Hematopoietic multipotent progenitor cell treated with erythropoietin and hydrocortisone succinate and interleukin-3 and kit ligand, for 4 days (in vitro differentiated cells): ENCODE data around the gene TENM4.

Experiments used
- DNase-seq: peaks from one replicate; pipeline ENCODE4 v3.0.0-alpha.2; 2015

TENM4 gene

DNA sequence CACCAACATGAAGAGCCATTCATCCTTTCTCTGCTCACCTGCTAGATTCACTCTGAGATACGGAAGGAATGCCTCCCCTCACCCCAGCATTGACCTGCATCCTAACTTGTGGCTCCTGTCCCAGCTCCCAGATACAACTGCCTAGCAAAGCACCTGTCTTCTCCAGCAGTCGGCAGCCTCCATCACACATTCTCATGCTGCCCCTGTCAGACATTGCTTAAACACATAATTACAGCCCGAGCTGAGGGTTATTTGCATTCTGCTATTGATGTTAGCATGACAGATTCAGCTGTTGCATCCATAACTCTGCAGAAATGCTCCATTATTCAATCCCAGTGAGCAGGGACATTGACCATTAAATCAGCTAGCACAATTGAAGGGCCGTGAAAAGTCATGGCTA lies 681.8 kb downstream of the TENM4 start:
- no peak for DNase-seq

DNA sequence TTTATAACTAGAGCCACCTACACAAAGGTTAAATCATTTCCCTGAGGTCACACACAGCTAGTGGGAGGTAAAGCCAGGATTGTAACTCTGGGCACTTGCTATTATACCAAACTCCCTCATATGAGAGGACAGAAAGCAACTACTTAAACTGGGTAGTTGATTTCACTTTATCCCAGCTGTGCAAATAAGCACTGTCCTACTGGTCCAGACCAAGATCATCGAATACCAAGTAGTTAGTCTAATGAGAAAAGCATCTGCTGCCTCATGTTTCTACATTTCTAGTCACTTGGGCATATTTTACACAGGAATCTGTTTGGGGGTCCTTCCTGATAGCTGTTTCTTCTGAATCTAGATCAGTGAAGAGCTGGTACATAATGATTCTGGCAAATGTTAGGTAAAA lies 687.5 kb downstream of the TENM4 start:
- no peak for DNase-seq

DNA sequence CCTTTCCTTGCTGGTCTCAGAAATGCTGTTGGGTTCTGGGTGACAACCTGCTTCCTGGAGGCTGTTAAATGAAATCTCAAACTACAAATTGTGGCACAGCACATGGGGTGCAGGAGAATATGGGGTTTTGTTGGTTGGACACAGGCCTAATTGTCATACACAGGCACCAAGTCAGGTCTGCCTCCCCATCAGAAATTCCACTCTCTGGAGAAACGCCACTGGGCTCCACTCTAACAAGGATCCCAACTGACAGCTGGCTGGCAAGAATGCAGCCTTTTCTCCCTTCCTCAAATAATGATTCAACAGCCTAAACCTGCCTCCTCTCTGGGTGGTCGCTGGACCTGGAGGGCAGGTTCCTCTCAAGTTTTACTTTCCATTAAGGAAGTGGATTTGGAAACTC lies 688.3 kb downstream of the TENM4 start:
- no peak for DNase-seq

DNA sequence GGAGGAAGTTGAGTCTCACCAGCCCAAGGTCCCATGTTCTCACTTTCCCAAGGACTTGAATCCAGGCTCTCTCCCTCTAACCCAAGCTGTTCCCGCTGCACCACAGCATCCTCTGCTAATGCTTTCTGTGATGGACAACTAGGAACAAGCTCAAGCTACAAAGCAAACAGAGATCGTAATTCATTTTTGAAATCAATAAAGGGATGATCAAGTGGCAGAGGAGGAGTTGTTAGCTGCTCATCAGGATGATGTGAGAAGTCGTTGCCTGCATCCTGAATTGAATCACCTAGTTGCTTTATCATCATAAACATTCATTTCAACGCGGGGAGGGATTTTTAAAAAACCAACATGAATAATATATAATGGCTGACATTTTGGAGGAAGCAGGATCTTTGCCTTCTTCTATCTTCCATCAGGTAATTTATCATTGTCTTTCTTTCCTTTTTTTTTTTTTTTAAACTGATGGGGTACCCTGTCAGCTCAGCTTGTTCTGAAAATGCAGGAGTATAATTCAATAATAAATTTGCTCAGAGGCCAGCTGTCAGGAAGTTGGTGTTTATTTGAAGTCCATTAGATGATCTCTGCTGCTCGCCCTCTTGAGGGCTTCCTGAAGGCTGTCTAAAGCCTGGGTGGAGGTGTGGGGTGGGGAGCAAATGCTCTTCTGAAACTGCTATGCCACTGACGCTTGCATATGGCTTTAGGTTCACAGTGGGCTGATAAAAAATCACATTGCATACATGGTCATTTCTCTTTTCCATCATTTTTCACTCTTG lies 691.7 kb downstream of the TENM4 start:
- no peak for DNase-seq

DNA sequence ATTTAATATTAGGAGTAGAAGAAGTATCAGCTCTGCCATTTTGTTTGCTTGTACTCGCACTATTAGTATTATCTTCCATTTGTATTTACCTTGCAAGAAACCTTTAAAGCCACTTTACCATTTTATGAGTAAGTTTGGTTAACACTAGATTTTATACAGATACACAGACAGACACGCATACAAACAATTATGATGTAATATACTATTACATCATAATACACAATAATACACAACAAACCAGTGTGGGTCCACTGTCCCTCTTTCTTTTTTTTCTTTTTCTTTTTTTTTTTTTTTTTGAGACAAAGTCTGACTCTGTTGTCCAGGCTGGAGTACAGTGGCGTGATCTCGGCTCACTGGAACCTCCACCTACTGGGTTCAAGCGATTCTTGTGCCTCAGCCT lies 695.9 kb downstream of the TENM4 start:
- DNase-seq: no peak

GRCh38 chr11:78744202-78744601 lies 696.6 kb downstream of the TENM4 start:
- DNase-seq: no peak

DNA sequence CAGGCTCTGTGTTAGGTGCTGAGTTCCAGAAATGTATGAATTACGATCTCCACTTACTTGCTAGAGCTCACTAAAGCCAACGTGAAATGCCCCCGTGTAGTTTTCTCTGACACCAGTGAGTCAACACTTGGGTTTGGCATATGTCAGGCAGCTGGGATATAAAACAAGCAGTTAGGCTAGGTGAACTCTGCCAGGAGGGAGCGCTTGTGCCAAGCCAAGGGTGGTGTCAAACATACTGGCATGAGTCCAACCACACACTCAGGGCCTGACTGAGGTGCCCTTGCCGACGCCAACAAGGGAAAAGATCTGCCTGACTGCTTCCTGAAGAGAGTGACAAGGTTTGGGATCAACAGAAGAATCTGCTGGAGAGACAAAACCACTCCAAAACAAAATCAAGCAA lies 698.4 kb downstream of the TENM4 start:
- no peak for DNase-seq

DNA sequence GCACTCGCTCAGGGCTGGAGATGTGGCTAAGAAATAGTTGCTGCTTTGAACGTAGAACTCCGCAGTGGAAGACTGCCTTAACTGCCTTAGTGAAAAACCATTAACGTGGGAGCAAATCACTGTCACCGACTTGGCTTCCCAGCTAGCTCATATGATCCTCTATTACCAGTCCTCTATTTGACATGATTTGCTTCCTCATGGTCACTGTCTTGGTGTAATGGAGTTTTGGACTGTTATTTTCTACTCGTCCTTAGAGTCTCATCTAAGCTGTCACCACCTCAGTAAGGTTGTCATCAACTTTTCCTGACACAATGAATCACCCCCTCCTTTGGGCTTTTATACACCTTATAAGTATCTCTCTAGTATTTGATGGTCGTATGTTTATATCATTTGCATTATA lies 699.1 kb downstream of the TENM4 start:
- no peak for DNase-seq

GRCh38 chr11:78740199-78741071 lies 700.4 kb downstream of the TENM4 start:
- DNase-seq: no peak

DNA sequence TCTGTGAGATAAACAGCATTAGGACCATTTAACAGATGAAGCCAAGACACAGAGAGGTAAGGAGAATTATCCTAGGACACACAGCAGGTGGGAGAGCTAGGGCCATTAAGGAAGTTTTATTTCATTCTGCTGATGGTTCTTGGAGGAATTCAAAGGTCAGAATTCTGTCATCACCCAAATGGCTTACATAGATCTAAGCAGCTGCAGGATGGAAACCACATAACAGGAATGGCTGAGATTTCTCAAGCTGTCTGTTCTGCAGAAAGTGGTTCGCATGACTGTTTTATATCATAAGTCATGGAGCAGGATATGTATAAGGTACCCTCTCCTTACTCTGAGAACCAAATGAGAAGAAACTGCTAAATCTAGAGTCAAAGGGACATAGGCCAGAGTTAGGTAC lies 702.9 kb downstream of the TENM4 start:
- no peak for DNase-seq

- no peak for DNase-seq
Measured at GRCh38 chr11:78737301-78737700, 703.5 kb downstream of the TENM4 start.

DNA sequence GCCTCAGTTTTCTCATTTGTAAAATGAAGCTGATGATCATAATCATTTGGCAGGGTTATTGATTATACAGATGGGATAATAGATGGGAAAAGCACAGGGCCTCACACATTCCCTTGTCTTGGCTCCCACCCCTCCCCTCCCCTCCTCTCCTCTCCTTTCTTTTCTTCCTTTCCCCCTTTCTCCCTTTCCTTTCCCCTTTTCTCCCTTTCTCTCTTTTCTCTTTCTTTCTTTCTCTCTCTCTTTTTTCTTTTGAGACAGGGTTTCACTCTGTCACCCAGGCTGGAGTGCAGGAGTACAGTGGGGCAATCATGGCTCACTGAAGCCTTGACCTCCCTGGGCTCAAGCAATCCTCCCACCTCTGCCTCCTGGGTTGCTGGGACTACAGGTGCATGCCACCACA lies 705.1 kb downstream of the TENM4 start:
- DNase-seq: no peak

DNA sequence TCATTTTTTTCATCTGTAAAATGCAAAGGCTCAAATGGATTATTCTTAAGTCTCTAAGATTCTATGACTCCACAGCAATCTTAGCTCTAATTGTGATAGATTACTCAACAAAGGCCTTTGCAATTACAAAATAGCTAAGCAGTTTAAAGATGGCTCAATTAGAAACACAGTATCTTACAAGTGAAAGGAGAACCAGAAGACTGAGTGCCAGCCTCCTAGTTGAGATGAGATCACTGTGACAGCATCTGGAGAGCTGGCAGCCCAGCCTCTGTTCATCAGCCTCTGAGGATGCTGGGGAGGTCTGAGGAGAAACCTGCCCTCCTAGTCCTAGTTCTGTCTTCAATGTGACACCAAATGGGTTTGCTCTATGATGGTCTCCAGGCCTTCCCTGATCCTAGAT lies 707.8 kb downstream of the TENM4 start:
- DNase-seq: no peak

- no peak for DNase-seq
Measured at GRCh38 chr11:78732246-78732645, 708.6 kb downstream of the TENM4 start.

- DNase-seq: no peak
Measured at GRCh38 chr11:78731027-78731426, 709.8 kb downstream of the TENM4 start.

- DNase-seq: no peak
Measured at GRCh38 chr11:78730267-78730824, 710.5 kb downstream of the TENM4 start.

GRCh38 chr11:78727816-78728215 lies 713.0 kb downstream of the TENM4 start:
- peak; percentile 59 for DNase-seq

DNA sequence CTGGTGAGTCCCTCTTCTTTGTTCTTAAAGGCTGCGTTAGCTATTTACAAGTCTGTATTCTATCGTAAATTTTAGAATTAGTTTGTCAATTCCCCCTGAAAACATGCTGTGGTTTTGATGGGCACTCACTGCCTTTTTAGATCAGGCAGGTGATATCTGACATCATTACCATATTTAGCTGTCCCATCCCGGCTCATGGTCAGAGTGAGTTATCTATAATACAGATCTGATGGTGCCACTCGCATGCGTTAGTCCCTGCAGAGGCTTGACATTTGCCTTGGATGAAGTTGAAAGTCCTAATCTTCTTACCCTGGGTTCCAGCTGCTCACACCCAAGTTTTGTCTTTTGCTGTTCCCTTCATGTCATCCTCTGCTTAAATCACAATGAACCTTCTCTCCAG lies 715.6 kb downstream of the TENM4 start:
- DNase-seq: no peak

- DNase-seq: no peak
Measured at GRCh38 chr11:78722786-78723185, 718.0 kb downstream of the TENM4 start.

GRCh38 chr11:78720281-78720989 lies 720.4 kb downstream of the TENM4 start:
- DNase-seq: no peak

DNA sequence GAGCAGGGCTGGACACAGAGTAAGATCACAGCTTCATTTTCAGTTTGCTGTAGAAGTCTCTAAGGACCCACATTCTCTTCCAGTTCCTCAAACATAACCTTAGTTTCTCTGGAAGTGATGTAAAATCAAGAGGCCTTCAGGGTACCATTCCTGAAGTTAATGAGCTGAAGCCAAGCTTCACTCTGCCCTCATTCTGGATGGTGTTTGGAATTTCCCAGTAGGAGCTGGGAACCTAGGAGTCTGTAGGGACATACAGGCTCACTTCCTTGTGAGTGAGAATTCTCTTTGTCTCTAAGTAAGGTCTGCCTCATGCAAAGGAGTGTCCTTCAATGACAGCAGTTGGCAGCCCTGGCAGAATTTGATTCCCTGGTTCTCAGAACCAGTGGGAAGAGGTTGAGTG lies 723.8 kb downstream of the TENM4 start:
- DNase-seq: no peak

- peak; percentile 68 for DNase-seq
Measured at GRCh38 chr11:78715639-78716311, 725.1 kb downstream of the TENM4 start.

- DNase-seq: no peak
Measured at GRCh38 chr11:78714539-78714938, 726.3 kb downstream of the TENM4 start.
